Astrocyte (in vitro differentiated cells and primary cell): Measurements from ENCODE around the gene AZIN2.

Experiments
- EZH2 ChIP-seq: IDR thresholded peaks from 2 replicates; pipeline ENCODE4 v1.6.1; 2012; ENCODE audit warnings: mild to moderate bottlenecking, low read length, inconsistent platforms; ENCODE audit not compliant: insufficient read depth
- TF ChIP-seq, protein P1 (sequence below): IDR thresholded peaks from 2 replicates; pipeline ENCODE4 v1.5.1; 2011; ENCODE audit warnings: low read depth, mild to moderate bottlenecking, inconsistent platforms, low read length, moderate library complexity; ENCODE audit not compliant: insufficient read depth

DNA sequence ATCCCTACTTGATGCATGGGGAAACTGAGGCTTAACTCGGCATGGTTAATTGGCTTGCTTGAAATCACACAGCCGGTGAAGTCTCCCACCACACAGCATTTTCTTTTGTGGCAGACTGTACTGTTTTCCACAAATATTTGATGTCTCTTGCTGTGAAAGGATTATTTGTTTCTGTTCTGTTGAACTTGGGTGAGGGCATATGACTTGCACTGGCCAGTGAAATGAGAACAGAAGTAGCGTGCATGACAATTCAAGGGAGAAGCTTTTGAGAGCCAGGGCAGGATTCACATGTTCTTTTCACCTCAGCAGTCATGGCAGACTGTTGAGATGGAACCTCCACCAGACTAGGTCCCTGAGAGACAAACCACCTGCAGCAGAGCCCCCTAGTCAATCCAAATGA is 32.5 kb upstream of the AZIN2 start:
- no peak for TF ChIP-seq EZH2
- TF ChIP-seq, protein P1, sequence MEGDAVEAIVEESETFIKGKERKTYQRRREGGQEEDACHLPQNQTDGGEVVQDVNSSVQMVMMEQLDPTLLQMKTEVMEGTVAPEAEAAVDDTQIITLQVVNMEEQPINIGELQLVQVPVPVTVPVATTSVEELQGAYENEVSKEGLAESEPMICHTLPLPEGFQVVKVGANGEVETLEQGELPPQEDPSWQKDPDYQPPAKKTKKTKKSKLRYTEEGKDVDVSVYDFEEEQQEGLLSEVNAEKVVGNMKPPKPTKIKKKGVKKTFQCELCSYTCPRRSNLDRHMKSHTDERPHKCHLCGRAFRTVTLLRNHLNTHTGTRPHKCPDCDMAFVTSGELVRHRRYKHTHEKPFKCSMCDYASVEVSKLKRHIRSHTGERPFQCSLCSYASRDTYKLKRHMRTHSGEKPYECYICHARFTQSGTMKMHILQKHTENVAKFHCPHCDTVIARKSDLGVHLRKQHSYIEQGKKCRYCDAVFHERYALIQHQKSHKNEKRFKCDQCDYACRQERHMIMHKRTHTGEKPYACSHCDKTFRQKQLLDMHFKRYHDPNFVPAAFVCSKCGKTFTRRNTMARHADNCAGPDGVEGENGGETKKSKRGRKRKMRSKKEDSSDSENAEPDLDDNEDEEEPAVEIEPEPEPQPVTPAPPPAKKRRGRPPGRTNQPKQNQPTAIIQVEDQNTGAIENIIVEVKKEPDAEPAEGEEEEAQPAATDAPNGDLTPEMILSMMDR, result no peak
